ENCODE data around the gene SCRN1.

SCRN1 gene

GRCh38 chr7:29948587-29948986 is 41.0 kb downstream of the SCRN1 start:
- TF ChIP-seq TCF12 (IDR thresholded peaks at IDR 0.05; ENCODE audit: low read depth): no peak
- no peak for TF ChIP-seq REST (IDR thresholded peaks at IDR 0.05; ENCODE audit: low read depth)
- no peak for TF ChIP-seq CEBPB (IDR thresholded peaks at IDR 0.05)
- no peak for TF ChIP-seq MAX (IDR thresholded peaks at IDR 0.05)
- TF ChIP-seq EGR1 (IDR thresholded peaks at IDR 0.05): no peak
- no peak for TF ChIP-seq RAD21 (IDR thresholded peaks at IDR 0.05; ENCODE audit: low read depth)
- no peak for TF ChIP-seq YY1 (IDR thresholded peaks at IDR 0.05; ENCODE audit: low read depth)
- no peak for TF ChIP-seq CREB1 (IDR thresholded peaks at IDR 0.05; ENCODE audit: low read depth)
- TF ChIP-seq EP300 (IDR thresholded peaks at IDR 0.05; ENCODE audit: borderline replicate concordance): no peak
- TF ChIP-seq TAF1 (IDR thresholded peaks at IDR 0.05; ENCODE audit: low read depth): no peak
- TF ChIP-seq TEAD4 (IDR thresholded peaks at IDR 0.05): no peak
- no peak for TF ChIP-seq ZBTB7A (IDR thresholded peaks at IDR 0.05; ENCODE audit: low read depth)
- no peak for TF ChIP-seq USF1 (IDR thresholded peaks at IDR 0.05)
- TF ChIP-seq NFIC (IDR thresholded peaks at IDR 0.05): no peak
- no peak for TF ChIP-seq FOXM1 (IDR thresholded peaks at IDR 0.05; ENCODE audit: borderline replicate concordance, low read depth)

- TF ChIP-seq REST (IDR thresholded peaks at IDR 0.05; ENCODE audit: low read depth) (no peak), TCF12 (IDR thresholded peaks at IDR 0.05; ENCODE audit: low read depth) (no peak), EP300 (IDR thresholded peaks at IDR 0.05; ENCODE audit: borderline replicate concordance) (no peak), NFIC (IDR thresholded peaks at IDR 0.05) (peak; percentile 80), TAF1 (IDR thresholded peaks at IDR 0.05; ENCODE audit: low read depth) (no peak), RAD21 (IDR thresholded peaks at IDR 0.05; ENCODE audit: low read depth) (peak; percentile 49; the same call in 1 of the 2 replicates), TEAD4 (IDR thresholded peaks at IDR 0.05) (no peak), YY1 (IDR thresholded peaks at IDR 0.05; ENCODE audit: low read depth) (no peak), FOXM1 (IDR thresholded peaks at IDR 0.05; ENCODE audit: borderline replicate concordance, low read depth) (no peak), CREB1 (IDR thresholded peaks at IDR 0.05; ENCODE audit: low read depth) (no peak), ZBTB7A (IDR thresholded peaks at IDR 0.05; ENCODE audit: low read depth) (no peak)
These were observed 43.0 kb downstream of the SCRN1 start for GRCh38 chr7:29946428-29947186.

GRCh38 chr7:29945259-29945809 is 44.3 kb downstream of the SCRN1 start:
- TF ChIP-seq RAD21 (IDR thresholded peaks at IDR 0.05; ENCODE audit: low read depth): no peak
- TF ChIP-seq YY1 (IDR thresholded peaks at IDR 0.05; ENCODE audit: low read depth): no peak
- TF ChIP-seq MAX (IDR thresholded peaks at IDR 0.05): no peak
- TF ChIP-seq ZBTB7A (IDR thresholded peaks at IDR 0.05; ENCODE audit: low read depth): no peak
- TF ChIP-seq REST (IDR thresholded peaks at IDR 0.05; ENCODE audit: low read depth): no peak

- no peak for TF ChIP-seq USF1 (IDR thresholded peaks at IDR 0.05)
- no peak for TF ChIP-seq TAF1 (IDR thresholded peaks at IDR 0.05; ENCODE audit: low read depth)
- no peak for TF ChIP-seq CEBPB (IDR thresholded peaks at IDR 0.05)
- no peak for TF ChIP-seq EGR1 (IDR thresholded peaks at IDR 0.05)
- TF ChIP-seq ZBTB7A (IDR thresholded peaks at IDR 0.05; ENCODE audit: low read depth): no peak
- TF ChIP-seq RAD21 (IDR thresholded peaks at IDR 0.05; ENCODE audit: low read depth): no peak
- TF ChIP-seq REST (IDR thresholded peaks at IDR 0.05; ENCODE audit: low read depth): no peak
- no peak for TF ChIP-seq TEAD4 (IDR thresholded peaks at IDR 0.05)
- no peak for TF ChIP-seq MAX (IDR thresholded peaks at IDR 0.05)
- no peak for TF ChIP-seq EP300 (IDR thresholded peaks at IDR 0.05; ENCODE audit: borderline replicate concordance)
- TF ChIP-seq NFIC (IDR thresholded peaks at IDR 0.05): no peak
- no peak for TF ChIP-seq CREB1 (IDR thresholded peaks at IDR 0.05; ENCODE audit: low read depth)
- TF ChIP-seq YY1 (IDR thresholded peaks at IDR 0.05; ENCODE audit: low read depth): no peak
- no peak for TF ChIP-seq FOXM1 (IDR thresholded peaks at IDR 0.05; ENCODE audit: borderline replicate concordance, low read depth)
- no peak for TF ChIP-seq TCF12 (IDR thresholded peaks at IDR 0.05; ENCODE audit: low read depth)
These were observed 49.4 kb downstream of the SCRN1 start for GRCh38 chr7:29940199-29940598.

All from Ishikawa (cell line).